Bronchial epithelial cell (primary cell): ENCODE data around the gene PSMG4. TPM values are rescaled to one million over a fixed set of nuclear protein-coding genes. Genes with fewer than 3 reads are reported as not detected.

ENCODE experiments used
- DNase-seq: peaks from one replicate; pipeline ENCODE4 v3.0.0-alpha.2; 2010; ENCODE audit warnings: low read depth
- FAIRE-seq: peaks from 2 replicates; lab custom pipeline; 2011; peaks lifted over from hg19 to GRCh38; lab: Jason Lieb, UNC
- H3K27me3 ChIP-seq: 2 replicates; pipeline ENCODE4 v1.5.1; 2011; ENCODE audit warnings: low read length; ENCODE audit not compliant: control insufficient read depth, insufficient read depth
- H3K36me3 ChIP-seq: 2 replicates; pipeline ENCODE4 v1.5.1; 2011; ENCODE audit warnings: low read length; ENCODE audit not compliant: control insufficient read depth, insufficient read depth
- H3K4me3 ChIP-seq: 2 replicates; pipeline ENCODE4 v1.5.1; 2011; ENCODE audit warnings: mild to moderate bottlenecking, low read depth, low read length, control low read depth
- CTCF ChIP-seq: IDR thresholded peaks from 2 replicates; pipeline ENCODE4 v1.5.1; 2011; ENCODE audit warnings: mild to moderate bottlenecking, moderate library complexity, low read length, control low read depth, inconsistent platforms; ENCODE audit not compliant: insufficient read depth, severe bottlenecking
- total RNA-seq: library from RNA; depleted of rRNA; stranded (reverse); fragments of >200 nt; gene quantifications from 2 replicates; pipeline ENCODE4 v1.2.1, GENCODE V29; 2014

The PSMG4 gene
- total RNA-seq, 1 donor from 2014 or later = 15.5 TPM

GRCh38 chr6:3265671-3266070, 6.9 kb downstream of the PSMG4 start:
- FAIRE-seq (no peak), DNase-seq (no peak)
- TF ChIP-seq CTCF = no peak
- Histone ChIP-seq H3K36me3 (peaks cover 17% of the 10 kb centered on the region), H3K27me3 (no peaks in the 10 kb centered on the region), H3K4me3 (no peak overlapping the region)

- FAIRE-seq (no peak), DNase-seq (no peak)
- Histone ChIP-seq H3K36me3 (peaks cover 17% of the 10 kb centered on the region), H3K27me3 (no peaks in the 10 kb centered on the region), H3K4me3 (no peak overlapping the region)
- TF ChIP-seq CTCF = no peak
Observed at GRCh38 chr6:3266170-3266569, 7.4 kb downstream of the PSMG4 start.

- TF ChIP-seq CTCF = no peak
- DNase-seq = no peak
- no peak for FAIRE-seq
- Histone ChIP-seq H3K36me3 (peaks cover 16% of the 10 kb centered on the region), H3K27me3 (no peaks in the 10 kb centered on the region), H3K4me3 (no peak overlapping the region)
Observed at GRCh38 chr6:3267162-3267561, 8.4 kb downstream of the PSMG4 start.

GRCh38 chr6:3268680-3269079, 9.9 kb downstream of the PSMG4 start:
- FAIRE-seq = no peak
- no peak for DNase-seq
- no peak overlapping the region for H3K4me3 ChIP-seq
- H3K27me3 ChIP-seq = no peaks in the 10 kb centered on the region
- H3K36me3 ChIP-seq = peaks cover 9% of the 10 kb centered on the region
- no peak for TF ChIP-seq CTCF

GRCh38 chr6:3269281-3269975, 10.7 kb downstream of the PSMG4 start:
- Histone ChIP-seq H3K27me3 (no peaks in the 10 kb centered on the region), H3K36me3 (peaks cover 4% of the 10 kb centered on the region), H3K4me3 (no peak overlapping the region)
- TF ChIP-seq CTCF = no peak
- FAIRE-seq = no peak
- DNase-seq = no peak

GRCh38 chr6:3270258-3270657, 11.5 kb downstream of the PSMG4 start:
- no peak for TF ChIP-seq CTCF
- Histone ChIP-seq H3K4me3 (no peak overlapping the region), H3K27me3 (no peaks in the 10 kb centered on the region), H3K36me3 (peaks cover 2% of the 10 kb centered on the region)
- DNase-seq = no peak
- no peak for FAIRE-seq
